Naive thymus-derived CD8-positive, alpha-beta T cell (primary cell): ENCODE results near the gene CEACAM21. TPM values are rescaled to one million over a fixed set of nuclear protein-coding genes. Genes with fewer than 3 reads are reported as not detected.

ENCODE experiments used
- ATAC-seq, 2 donors: fragments of 150-1000 bp; cut with Tn5 transposase in 1 of 2; sonication (Bioruptor Pico), chemical (Tn5 transposase) in 1 of 2; 1 replicate in 1 of 2; 2 replicates in 1 of 2; pipeline ENCODE4 v1.10.0; 2021; ENCODE audit warnings: mild to moderate bottlenecking in 2 of 2, moderate library complexity in 2 of 2
- POLR2A ChIA-PET: fragments of 350-600 bp; sonication (Branson Sonifier 250); formaldehyde crosslinking; loops from one replicate; lab custom pipeline; 2021; ENCODE audit warnings: antibody characterized with exemption; lab: Charles Lee
- DNase-seq, 10 donors: peaks; one replicate each; pipeline versions ENCODE4 v3.0.0 to v3.0.0-alpha.2; 2020 to 2022
- H3K27ac Mint-ChIP-seq, 10 donors: one replicate each; pipeline ENCODE4 v1.8.0; 2020 to 2022; ENCODE audit warnings: mild to moderate bottlenecking in 10 of 10, mixed read lengths in 10 of 10, moderate library complexity in 4 of 10, inconsistent platforms in 1 of 10
- H3K27me3 Mint-ChIP-seq, 5 donors: one replicate each; pipeline ENCODE4 v1.8.0; 2021 to 2022; ENCODE audit warnings: mixed read lengths in 5 of 5
- H3K36me3 Mint-ChIP-seq, 3 donors: one replicate each; pipeline ENCODE4 v1.8.0; 2020 to 2022; ENCODE audit warnings: mixed read lengths in 3 of 3, mild to moderate bottlenecking in 2 of 3, inconsistent platforms in 1 of 3
- H3K4me1 Mint-ChIP-seq, 4 donors: one replicate each; pipeline ENCODE4 v1.8.0; 2021 to 2022; ENCODE audit warnings: mixed read lengths in 4 of 4
- H3K4me3 Mint-ChIP-seq, 10 donors: one replicate each; pipeline ENCODE4 v1.8.0; 2020 to 2022; ENCODE audit warnings: mild to moderate bottlenecking in 10 of 10, mixed read lengths in 10 of 10, moderate library complexity in 6 of 10, inconsistent platforms in 1 of 10
- H3K9me3 Mint-ChIP-seq, 9 donors: one replicate each; pipeline ENCODE4 v1.8.0; 2020 to 2022; ENCODE audit warnings: mixed read lengths in 9 of 9, mild to moderate bottlenecking in 3 of 9, inconsistent platforms in 1 of 9, moderate library complexity in 1 of 9
- polyA plus RNA-seq, 3 donors: library from polyadenylated mRNA; unstranded; fragments of 300-500 nt; fragmentation: Illumina TruSeq; gene quantifications; one replicate each; pipeline ENCODE4 v1.2.3, GENCODE V29; 2021
- total RNA-seq, 8 experiments: library from RNA in 2 of 8; stranded (reverse) in 2 of 8; gene quantifications; one replicate each; pipeline ENCODE4 v1.2.3 and lab custom pipeline; 2021 to 2026

Gene CEACAM21
- total and polyA plus RNA-seq, 5 experiments from 2014 or later, result 16.7 to 59.1 (median 44.2) TPM

DNA sequence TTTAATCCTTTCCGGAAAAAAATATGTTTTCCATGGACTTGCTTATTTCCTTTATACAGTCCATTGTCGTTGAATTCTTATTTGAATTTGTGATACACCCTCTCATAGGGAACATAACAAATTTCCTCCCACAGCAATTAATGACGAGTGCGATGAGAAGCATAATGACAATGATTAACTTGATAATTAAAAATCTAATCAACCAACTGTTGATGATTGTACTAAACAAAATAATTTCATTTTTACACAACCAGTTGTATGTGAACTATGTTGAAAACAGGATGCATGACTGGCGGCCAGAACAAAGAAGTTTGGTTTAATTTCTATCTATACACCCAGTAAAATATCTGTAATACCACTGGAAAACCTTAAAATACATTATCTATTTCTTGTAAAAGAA, 26.1 kb upstream of the CEACAM21 start:
- no peaks in the 10 kb centered on the region for H3K27me3 Mint-ChIP-seq
- ATAC-seq (no peak), DNase-seq (no peak)
- POLR2A ChIA-PET, result interaction anchor here (0.7 to 23.8 kb wide), 9 partner anchors 13 to 239 kb away, joined by 3 to 562 read pairs (median 5); partner anchors contain the start of genes B9D2 and CEACAM21
- peak overlapping the region; percentile 95 to 100 (median 96) for H3K27ac Mint-ChIP-seq
- H3K9me3 Mint-ChIP-seq, result no peaks in the 10 kb centered on the region
- peaks cover 48 to 81% (median 64%) of the 10 kb centered on the region in 4 donors for H3K4me1 Mint-ChIP-seq
- peak overlapping the region; percentile 92 to 100 (median 99) for H3K4me3 Mint-ChIP-seq
- H3K36me3 Mint-ChIP-seq, result peaks cover 28 to 50% (median 48%) of the 10 kb centered on the region in 3 donors

GRCh38 chr19:41551212-41551610, 24.8 kb upstream of the CEACAM21 start:
- Mint-ChIP-seq H3K27ac (peak overlapping the region; percentile 95 to 100 (median 96)), H3K9me3 (no peaks in the 10 kb centered on the region), H3K4me3 (peak overlapping the region; percentile 92 to 100 (median 99)), H3K36me3 (peaks cover 28 to 60% (median 53%) of the 10 kb centered on the region in 3 donors), H3K4me1 (peaks cover 47 to 81% (median 62%) of the 10 kb centered on the region in 4 donors), H3K27me3 (no peaks in the 10 kb centered on the region)
- ATAC-seq, result no peak
- POLR2A ChIA-PET, result interaction anchor here (1.2 to 23.1 kb wide), 3 partner anchors 10 to 14 kb away, joined by 9 to 562 read pairs (median 81); no protein-coding TSS in a partner anchor
- peak in 1 of 10 donors; percentile 60 for DNase-seq

DNA sequence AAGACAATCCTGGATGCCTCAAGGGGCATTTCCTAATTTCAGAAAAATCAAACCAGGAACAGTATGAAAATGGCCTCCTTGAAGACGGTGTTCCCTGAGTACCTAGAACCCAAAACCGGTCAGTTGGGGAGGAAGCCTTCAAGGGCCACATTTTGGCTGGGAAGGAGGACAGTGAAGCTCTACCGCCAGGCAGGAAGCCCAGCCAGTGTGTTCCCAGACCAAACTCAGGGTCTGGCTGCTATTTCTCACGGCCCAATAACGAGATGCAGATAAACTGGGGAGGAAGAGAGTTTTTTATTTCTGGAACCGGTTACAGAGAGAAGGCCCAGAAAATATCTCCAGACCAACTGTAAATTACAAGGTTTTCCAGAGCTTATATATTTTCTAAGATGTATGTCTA, 24.3 kb upstream of the CEACAM21 start:
- H3K4me3 Mint-ChIP-seq, result peak overlapping the region; percentile 92 to 100 (median 99)
- POLR2A ChIA-PET, result interaction anchor here (0.6 to 23.1 kb wide), 5 partner anchors 9 to 713 kb away, joined by 3 to 562 read pairs (median 9); no protein-coding TSS in a partner anchor
- peaks cover 44 to 81% (median 61%) of the 10 kb centered on the region in 4 donors for H3K4me1 Mint-ChIP-seq
- DNase-seq, result no peak
- peaks cover 28 to 65% (median 55%) of the 10 kb centered on the region in 3 donors for H3K36me3 Mint-ChIP-seq
- H3K27ac Mint-ChIP-seq, result peak overlapping the region; percentile 95 to 100 (median 96)
- no peaks in the 10 kb centered on the region for H3K9me3 Mint-ChIP-seq
- H3K27me3 Mint-ChIP-seq, result no peaks in the 10 kb centered on the region
- no peak for ATAC-seq

- Mint-ChIP-seq H3K4me3 (peak overlapping the region; percentile 92 to 100 (median 99)), H3K27ac (peak overlapping the region; percentile 95 to 100 (median 96)), H3K36me3 (peaks cover 28 to 71% (median 55%) of the 10 kb centered on the region in 3 donors), H3K9me3 (no peaks in the 10 kb centered on the region), H3K27me3 (no peaks in the 10 kb centered on the region), H3K4me1 (peaks cover 42 to 81% (median 61%) of the 10 kb centered on the region in 4 donors)
- POLR2A ChIA-PET, result interaction anchor here (0.6 to 23.1 kb wide), 7 partner anchors 8 to 712 kb away, joined by 3 to 562 read pairs (median 3); no protein-coding TSS in a partner anchor
- ATAC-seq, result peak; percentile 24
- DNase-seq, result peak in 1 of 10 donors; percentile 29
These were observed 23.4 kb upstream of the CEACAM21 start for GRCh38 chr19:41552558-41552957.

DNA sequence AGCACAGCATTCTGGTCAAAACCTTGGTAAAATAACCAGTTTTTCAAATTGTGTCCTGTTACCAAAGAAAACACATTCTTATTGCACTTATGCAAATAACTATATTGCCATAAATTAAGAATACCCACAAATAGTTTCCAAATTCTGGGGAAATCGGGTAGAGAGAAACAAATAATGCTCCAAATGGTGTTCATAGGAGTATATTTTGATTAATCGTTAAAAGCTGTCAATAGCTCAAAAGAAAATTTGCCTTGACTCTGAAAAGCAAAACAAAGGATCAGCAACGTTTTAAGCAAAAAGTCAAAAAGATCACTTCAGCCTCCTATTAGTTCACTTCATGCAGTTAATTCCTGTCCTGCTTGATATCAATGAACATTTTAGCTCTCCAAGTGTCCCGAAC, 22.2 kb upstream of the CEACAM21 start:
- DNase-seq (no peak), ATAC-seq (no peak)
- POLR2A ChIA-PET, result interaction anchor here (1.4 to 23.1 kb wide), 4 partner anchors 12 to 291 kb away, joined by 4 to 562 read pairs (median 44); no protein-coding TSS in a partner anchor
- peak overlapping the region; percentile 85 to 100 (median 96) for H3K27ac Mint-ChIP-seq
- H3K27me3 Mint-ChIP-seq, result no peaks in the 10 kb centered on the region
- H3K9me3 Mint-ChIP-seq, result no peaks in the 10 kb centered on the region
- peaks cover 43 to 81% (median 62%) of the 10 kb centered on the region in 4 donors for H3K4me1 Mint-ChIP-seq
- peak overlapping the region; percentile 81 to 100 (median 99) for H3K4me3 Mint-ChIP-seq
- H3K36me3 Mint-ChIP-seq, result peaks cover 28 to 82% (median 55%) of the 10 kb centered on the region in 3 donors

- H3K4me1 Mint-ChIP-seq, result peaks cover 43 to 87% (median 69%) of the 10 kb centered on the region in 4 donors
- POLR2A ChIA-PET, result interaction anchor here (0.7 to 23.1 kb wide), 9 partner anchors 11 to 725 kb away, joined by 3 to 562 read pairs (median 4); no protein-coding TSS in a partner anchor
- peak overlapping the region; percentile 68 to 100 (median 96) for H3K27ac Mint-ChIP-seq
- H3K27me3 Mint-ChIP-seq, result no peaks in the 10 kb centered on the region
- peak; percentile 77 to 85 for ATAC-seq
- no peaks in the 10 kb centered on the region for H3K9me3 Mint-ChIP-seq
- peaks cover 26 to 83% (median 52%) of the 10 kb centered on the region in 3 donors for H3K36me3 Mint-ChIP-seq
- peak overlapping the region; percentile 81 to 100 (median 99) for H3K4me3 Mint-ChIP-seq
- peak in 8 of 10 donors; percentile 34 to 76 (median 60) for DNase-seq
These were observed 21.1 kb upstream of the CEACAM21 start for GRCh38 chr19:41554907-41555306.

DNA sequence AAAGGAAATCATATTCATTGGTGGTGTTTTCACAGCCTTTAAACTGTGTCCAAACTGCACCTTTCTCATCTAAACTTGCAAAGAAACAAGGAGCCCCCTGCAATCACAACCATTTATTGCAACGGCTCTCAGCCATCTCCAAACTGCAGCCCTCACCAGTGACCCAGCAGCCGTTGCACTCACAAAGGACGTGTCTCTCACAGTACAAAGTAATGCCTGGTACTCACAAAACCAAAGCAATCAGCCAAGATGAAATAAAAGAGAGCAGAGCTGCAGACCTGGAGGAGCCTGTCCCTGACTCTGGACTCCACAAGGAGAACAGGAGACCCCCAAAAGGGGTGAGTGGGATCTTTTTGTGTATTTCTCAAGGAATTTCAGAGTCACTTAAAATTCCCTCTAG, 20.2 kb upstream of the CEACAM21 start:
- peaks cover 22 to 85% (median 44%) of the 10 kb centered on the region in 3 donors for H3K36me3 Mint-ChIP-seq
- peak overlapping the region; percentile 68 to 100 (median 96) for H3K27ac Mint-ChIP-seq
- ATAC-seq (peak in 1 of 2 donors; percentile 21), DNase-seq (peak in 2 of 10 donors; percentile 19 to 56)
- H3K27me3 Mint-ChIP-seq, result no peaks in the 10 kb centered on the region
- POLR2A ChIA-PET, result interaction anchor here (1.5 to 23.1 kb wide), 5 partner anchors 10 to 34 kb away, joined by 4 to 562 read pairs (median 7); no protein-coding TSS in a partner anchor
- peak overlapping the region; percentile 81 to 100 (median 99) for H3K4me3 Mint-ChIP-seq
- H3K9me3 Mint-ChIP-seq, result no peaks in the 10 kb centered on the region
- H3K4me1 Mint-ChIP-seq, result peaks cover 50 to 92% (median 77%) of the 10 kb centered on the region in 4 donors

GRCh38 chr19:41563854-41564514, 12.0 kb upstream of the CEACAM21 start:
- ATAC-seq, result peak; percentile 86 to 92
- POLR2A ChIA-PET, result interaction anchor here (0.6 to 23.1 kb wide), 10 partner anchors 8 to 1210 kb away, joined by 3 to 562 read pairs (median 6); no protein-coding TSS in a partner anchor
- no peaks in the 10 kb centered on the region for H3K9me3 Mint-ChIP-seq
- H3K4me1 Mint-ChIP-seq, result peaks cover 39 to 91% (median 79%) of the 10 kb centered on the region in 4 donors
- peak overlapping the region; percentile 87 to 99 (median 96) for H3K27ac Mint-ChIP-seq
- H3K36me3 Mint-ChIP-seq, result peaks cover 0 to 44% (median 4%) of the 10 kb centered on the region in 3 donors
- DNase-seq, result peak; percentile 39 to 92 (median 74)
- peak overlapping the region; percentile 79 to 91 (median 86) for H3K4me3 Mint-ChIP-seq
- H3K27me3 Mint-ChIP-seq, result peaks cover 0 to 2% (median 0%) of the 10 kb centered on the region in 5 donors

- Mint-ChIP-seq H3K4me1 (peaks cover 36 to 86% (median 74%) of the 10 kb centered on the region in 4 donors), H3K27ac (peak overlapping the region; percentile 46 to 99 (median 96)), H3K27me3 (peaks cover 0 to 2% (median 0%) of the 10 kb centered on the region in 5 donors), H3K36me3 (peaks cover 0 to 45% (median 4%) of the 10 kb centered on the region in 3 donors), H3K4me3 (peak overlapping the region; percentile 79 to 91 (median 86)), H3K9me3 (no peaks in the 10 kb centered on the region)
- DNase-seq (peak in 4 of 10 donors; percentile 29 to 71 (median 37)), ATAC-seq (peak in 1 of 2 donors; percentile 8)
- POLR2A ChIA-PET, result interaction anchor here (0.5 to 23.1 kb wide), 12 partner anchors 11 to 1211 kb away, joined by 3 to 562 read pairs (median 6); partner anchors contain the start of genes DMAC2 and TGFB1
These were observed 11.2 kb upstream of the CEACAM21 start for GRCh38 chr19:41564515-41565378.

- peak overlapping the region; percentile 19 to 89 (median 60) for H3K4me3 Mint-ChIP-seq
- H3K9me3 Mint-ChIP-seq, result no peaks in the 10 kb centered on the region
- H3K36me3 Mint-ChIP-seq, result peaks cover 0 to 41% (median 4%) of the 10 kb centered on the region in 3 donors
- H3K27ac Mint-ChIP-seq, result peak overlapping the region in 7 of 10 donors; percentile 11 to 96 (median 83)
- DNase-seq, result peak in 2 of 10 donors; percentile 25 to 64
- POLR2A ChIA-PET, result interaction anchor here (0.5 to 23.1 kb wide), 8 partner anchors 10 to 445 kb away, joined by 3 to 562 read pairs (median 5); partner anchors contain the start of genes DMAC2 and TGFB1
- peaks cover 0 to 2% (median 0%) of the 10 kb centered on the region in 5 donors for H3K27me3 Mint-ChIP-seq
- peaks cover 33 to 86% (median 72%) of the 10 kb centered on the region in 4 donors for H3K4me1 Mint-ChIP-seq
- peak; percentile 9 to 25 for ATAC-seq
These were observed 10.6 kb upstream of the CEACAM21 start for GRCh38 chr19:41565379-41565720.

- peaks cover 32 to 86% (median 72%) of the 10 kb centered on the region in 4 donors for H3K4me1 Mint-ChIP-seq
- ATAC-seq (no peak), DNase-seq (no peak)
- no peaks in the 10 kb centered on the region for H3K9me3 Mint-ChIP-seq
- H3K27me3 Mint-ChIP-seq, result peaks cover 0 to 2% (median 0%) of the 10 kb centered on the region in 5 donors
- POLR2A ChIA-PET, result interaction anchor here (0.6 to 23.1 kb wide), 6 partner anchors 10 to 243 kb away, joined by 3 to 562 read pairs (median 5); partner anchors contain the start of genes DMAC2 and TGFB1
- H3K4me3 Mint-ChIP-seq, result peak overlapping the region in 2 of 10 donors; percentile 27 to 84
- H3K27ac Mint-ChIP-seq, result peak overlapping the region in 2 of 10 donors; percentile 11 to 90
- peaks cover 0 to 39% (median 4%) of the 10 kb centered on the region in 3 donors for H3K36me3 Mint-ChIP-seq
These were observed 10.0 kb upstream of the CEACAM21 start for GRCh38 chr19:41566001-41566400.
